Epithelial cell of proximal tubule (primary cell): ENCODE measurements around the gene ACTG1. TPM values are rescaled to one million over a fixed set of nuclear protein-coding genes. Genes with fewer than 3 reads are reported as not detected.

ENCODE experiments used
- DNase-seq: peaks from one replicate; pipeline ENCODE4 v3.0.0-alpha.2; 2011; ENCODE audit warnings: low read depth
- H3K4me3 ChIP-seq: 2 replicates; pipeline ENCODE4 v1.5.1; 2011; ENCODE audit warnings: low read depth, mild to moderate bottlenecking, low read length
- CTCF ChIP-seq: conservative IDR thresholded peaks from 2 replicates; pipeline ENCODE4 v1.5.1; 2012; ENCODE audit warnings: low read depth, mild to moderate bottlenecking, low read length
- total RNA-seq: library from RNA; depleted of rRNA; stranded (reverse); fragments of >200 nt; gene quantifications from 2 replicates; pipeline ENCODE4 v1.2.3, GENCODE V29; 2015

The ACTG1 gene
- total RNA-seq, 1 donor from 2014 or later, result 8,322 TPM

- TF ChIP-seq CTCF, result no peak
- DNase-seq, result no peak
- H3K4me3 ChIP-seq, result no peak overlapping the region
Observed at GRCh38 chr17:81487089-81487486, 25.5 kb downstream of the ACTG1 start.

GRCh38 chr17:81486199-81486810 lies 26.3 kb downstream of the ACTG1 start:
- no peak for DNase-seq
- no peak for TF ChIP-seq CTCF
- H3K4me3 ChIP-seq, result no peak overlapping the region

- DNase-seq, result no peak
- H3K4me3 ChIP-seq, result peak overlapping the region; percentile 38
- TF ChIP-seq CTCF, result peak; percentile 69
Observed at GRCh38 chr17:81484195-81484979, 28.2 kb downstream of the ACTG1 start.

GRCh38 chr17:81483862-81484194 lies 28.8 kb downstream of the ACTG1 start:
- peak overlapping the region; percentile 38 for H3K4me3 ChIP-seq
- DNase-seq, result no peak
- no peak for TF ChIP-seq CTCF

- no peak for DNase-seq
- TF ChIP-seq CTCF, result no peak
- H3K4me3 ChIP-seq, result no peak overlapping the region
Observed at GRCh38 chr17:81483085-81483861, 29.3 kb downstream of the ACTG1 start.

- no peak for DNase-seq
- H3K4me3 ChIP-seq, result no peak overlapping the region
- no peak for TF ChIP-seq CTCF
Observed at GRCh38 chr17:81482673-81483072, 29.9 kb downstream of the ACTG1 start.
